GM10248 (cell line): Measurements from ENCODE around the gene CDK5RAP2.

ENCODE experiments used
- CTCF ChIA-PET: fragments of 300-600 bp; sonication (Branson Sonifier 250); formaldehyde crosslinking; extraction: SDS; loops from one replicate; lab custom pipeline; 2021; ENCODE audit warnings: antibody characterized with exemption; lab: Yijun Ruan, JAX
- POLR2A ChIA-PET: fragments of 350-650 bp; sonication (Branson Sonifier 250); formaldehyde crosslinking; extraction: SDS; loops from one replicate; lab custom pipeline; 2020; ENCODE audit warnings: antibody characterized with exemption; lab: Yijun Ruan, JAX
- DNase-seq: peaks from one replicate; pipeline ENCODE4 v3.0.0; 2012; ENCODE audit errors: extremely low spot score
- TF ChIP-seq, protein P1 (sequence below): IDR thresholded peaks from 2 replicates; pipeline ENCODE4 v1.5.1; 2012; ENCODE audit warnings: mild to moderate bottlenecking, low read depth; ENCODE audit errors: extremely low read depth, missing control alignments, control extremely low read depth

CDK5RAP2 gene

DNA sequence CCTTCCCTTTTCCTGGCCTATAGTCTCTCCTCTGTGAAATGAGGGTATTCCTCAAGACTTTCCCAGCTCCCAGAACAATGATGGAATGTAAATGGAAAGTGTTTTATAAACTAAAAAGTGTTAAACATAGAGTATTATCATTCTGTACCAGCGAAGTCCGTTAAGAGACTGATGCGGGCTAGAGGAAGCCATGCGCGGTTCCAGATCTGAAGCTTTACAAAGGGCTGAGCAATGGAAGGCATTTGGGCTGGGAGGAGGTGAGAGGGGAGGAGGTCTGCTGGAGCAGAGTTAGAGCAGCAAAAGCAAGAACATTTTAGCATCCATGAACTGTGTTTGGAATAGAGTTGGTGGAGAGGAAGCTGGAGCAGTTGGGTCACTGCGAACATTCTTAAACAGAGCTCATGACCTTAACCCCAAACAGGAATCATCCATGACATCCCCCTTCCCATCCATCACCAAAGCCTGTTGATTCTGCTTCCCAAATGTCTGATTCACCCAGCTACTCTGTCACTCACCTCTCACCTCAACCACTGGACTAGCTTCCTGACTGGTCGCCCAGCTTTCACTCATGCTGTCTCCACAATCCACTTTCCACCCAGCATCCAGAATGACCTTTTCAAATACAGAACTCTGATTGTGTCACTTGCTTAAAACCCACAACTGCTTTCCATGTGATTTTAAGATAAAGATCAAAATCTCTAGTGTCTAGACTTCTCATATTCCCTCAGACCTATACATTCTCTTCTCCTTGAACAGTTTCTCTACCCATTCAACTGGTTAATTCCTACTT, 37.1 kb downstream of the CDK5RAP2 start:
- TF ChIP-seq, protein P1, sequence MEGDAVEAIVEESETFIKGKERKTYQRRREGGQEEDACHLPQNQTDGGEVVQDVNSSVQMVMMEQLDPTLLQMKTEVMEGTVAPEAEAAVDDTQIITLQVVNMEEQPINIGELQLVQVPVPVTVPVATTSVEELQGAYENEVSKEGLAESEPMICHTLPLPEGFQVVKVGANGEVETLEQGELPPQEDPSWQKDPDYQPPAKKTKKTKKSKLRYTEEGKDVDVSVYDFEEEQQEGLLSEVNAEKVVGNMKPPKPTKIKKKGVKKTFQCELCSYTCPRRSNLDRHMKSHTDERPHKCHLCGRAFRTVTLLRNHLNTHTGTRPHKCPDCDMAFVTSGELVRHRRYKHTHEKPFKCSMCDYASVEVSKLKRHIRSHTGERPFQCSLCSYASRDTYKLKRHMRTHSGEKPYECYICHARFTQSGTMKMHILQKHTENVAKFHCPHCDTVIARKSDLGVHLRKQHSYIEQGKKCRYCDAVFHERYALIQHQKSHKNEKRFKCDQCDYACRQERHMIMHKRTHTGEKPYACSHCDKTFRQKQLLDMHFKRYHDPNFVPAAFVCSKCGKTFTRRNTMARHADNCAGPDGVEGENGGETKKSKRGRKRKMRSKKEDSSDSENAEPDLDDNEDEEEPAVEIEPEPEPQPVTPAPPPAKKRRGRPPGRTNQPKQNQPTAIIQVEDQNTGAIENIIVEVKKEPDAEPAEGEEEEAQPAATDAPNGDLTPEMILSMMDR: no peak
- no peak for DNase-seq
- ChIA-PET CTCF (interaction anchor here (1.1 to 2.2 kb wide), 6 partner anchors 9 to 66 kb away, joined by 3 to 7 read pairs (median 4); no protein-coding TSS in a partner anchor), POLR2A (no interaction called here)

DNA sequence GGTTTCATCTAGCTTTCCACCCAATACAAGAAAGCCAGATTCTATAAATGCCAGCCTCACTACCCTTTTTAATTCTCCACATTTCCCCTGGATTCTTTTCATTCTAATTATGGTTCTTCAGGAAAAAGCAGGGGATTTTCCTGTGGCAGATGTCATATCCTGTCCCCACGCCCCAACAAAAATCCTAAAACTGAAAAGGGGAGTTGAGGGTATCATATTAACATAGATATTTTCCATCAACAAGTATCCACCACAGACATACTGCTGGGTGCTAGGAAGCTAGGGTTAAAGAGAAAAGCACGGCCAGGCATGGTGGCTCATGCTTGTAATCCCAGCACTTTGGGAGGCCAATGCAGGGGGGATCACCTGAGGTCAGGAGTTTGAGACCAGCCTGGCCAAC, 38.0 kb downstream of the CDK5RAP2 start:
- TF ChIP-seq, protein P1: no peak
- ChIA-PET CTCF (interaction anchor here (0.9 to 1.1 kb wide), 2 partner anchors 10 to 13 kb away, joined by 3 read pairs; no protein-coding TSS in a partner anchor), POLR2A (no interaction called here)
- DNase-seq: no peak

DNA sequence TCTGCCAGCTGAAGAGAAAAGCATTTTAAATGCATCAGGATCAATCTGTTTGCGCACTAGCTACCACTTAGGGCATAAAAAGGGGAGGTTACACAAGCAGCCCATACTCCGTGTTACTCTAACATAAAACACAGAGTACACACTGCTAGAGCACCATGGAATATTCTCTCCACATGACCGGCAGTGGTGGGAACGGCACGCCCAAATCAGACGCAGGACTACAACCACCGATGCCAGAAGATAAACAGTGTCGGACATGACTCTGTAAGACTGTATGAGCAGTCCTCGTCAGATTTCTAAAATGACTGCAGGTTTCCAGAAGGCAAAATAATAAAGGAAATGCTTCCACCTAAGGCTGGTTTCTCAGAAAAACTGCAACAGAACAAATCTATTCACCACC, 40.0 kb downstream of the CDK5RAP2 start:
- TF ChIP-seq, protein P1: no peak
- DNase-seq: no peak
- ChIA-PET POLR2A (no interaction called here), CTCF (interaction anchor here (0.9 to 1.1 kb wide), 2 partner anchors 27 to 114 kb away, joined by 3 to 4 read pairs; no protein-coding TSS in a partner anchor)

DNA sequence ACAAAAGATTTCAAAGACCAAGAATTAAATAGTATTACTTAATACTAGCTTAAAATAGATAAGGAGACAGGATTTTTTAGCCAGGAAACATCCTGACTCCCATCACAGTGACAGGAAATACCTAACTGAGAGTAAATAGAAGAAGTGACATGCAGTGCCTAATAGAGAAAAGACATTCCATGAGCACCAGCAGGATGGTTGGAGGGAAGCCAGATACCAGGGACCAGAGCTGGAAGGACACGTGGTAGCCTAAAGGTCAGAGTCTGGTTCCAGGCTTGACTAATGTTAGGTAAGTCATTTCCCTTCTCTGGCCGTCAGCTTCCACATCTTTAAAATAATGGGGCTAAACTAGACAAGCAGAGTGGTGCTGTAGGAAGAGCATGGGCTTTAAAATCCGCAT, 41.6 kb downstream of the CDK5RAP2 start:
- TF ChIP-seq, protein P1: no peak
- ChIA-PET CTCF (interaction anchor here (1.0 to 2.9 kb wide), 5 partner anchors 11 to 54 kb away, joined by 3 to 9 read pairs (median 4); no protein-coding TSS in a partner anchor), POLR2A (no interaction called here)
- no peak for DNase-seq

DNA sequence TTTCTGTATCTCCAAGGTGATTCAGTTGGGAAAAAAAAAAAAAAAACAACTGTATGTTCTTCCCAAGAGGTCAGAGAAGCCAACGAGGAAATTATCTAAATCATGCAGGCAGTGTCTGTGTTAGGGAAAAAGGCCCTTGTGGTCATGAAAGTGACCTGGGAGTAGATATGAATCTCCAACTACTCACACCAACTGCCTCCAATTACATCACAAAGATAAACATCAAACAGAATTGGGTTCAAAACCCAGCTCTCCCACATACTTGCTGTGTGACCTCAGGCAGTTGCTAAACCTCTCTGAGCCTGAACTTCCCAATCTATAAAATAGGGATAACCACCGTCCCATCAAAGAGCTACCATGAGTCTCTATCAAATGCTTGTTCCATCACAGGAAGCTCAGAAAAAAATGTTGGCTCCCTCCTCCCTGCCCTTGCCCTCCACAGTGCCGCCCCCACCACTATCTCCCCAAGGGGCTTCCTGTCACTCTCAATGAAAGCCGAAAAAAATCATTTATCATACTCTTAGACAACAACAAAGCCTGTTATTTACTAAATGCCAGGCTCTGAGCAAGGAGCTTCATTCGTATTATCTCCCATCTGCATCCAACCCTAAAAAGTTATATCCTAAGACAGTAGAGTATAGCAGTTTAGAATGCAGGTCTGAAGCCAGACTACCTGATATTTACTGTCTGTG, 42.9 kb downstream of the CDK5RAP2 start:
- TF ChIP-seq, protein P1: no peak
- DNase-seq: no peak
- CTCF ChIA-PET: interaction anchor here (0.7 to 2.9 kb wide), 5 partner anchors 8 to 83 kb away, joined by 3 to 9 read pairs (median 3); no protein-coding TSS in a partner anchor
- POLR2A ChIA-PET: no interaction called here

DNA sequence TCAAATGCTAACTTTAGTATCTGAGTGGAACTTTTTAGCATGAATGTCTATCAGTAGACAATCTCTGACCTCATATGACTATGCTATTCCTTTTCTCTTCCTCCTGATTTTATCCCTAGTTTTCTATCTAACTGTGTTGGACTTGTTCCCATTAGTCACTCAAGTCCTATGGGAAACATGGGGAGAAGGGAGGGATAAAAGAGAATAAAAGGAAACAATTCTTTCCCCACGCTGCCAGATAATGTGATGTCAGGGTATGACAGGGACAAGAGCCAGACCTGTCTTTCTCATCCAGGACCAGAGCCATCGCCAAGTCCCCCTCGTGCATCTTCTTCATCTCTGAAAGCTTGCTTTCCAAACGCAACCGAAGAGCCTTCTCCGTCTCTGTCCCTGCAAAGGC, 43.9 kb downstream of the CDK5RAP2 start:
- POLR2A ChIA-PET: no interaction called here
- TF ChIP-seq, protein P1: no peak
- CTCF ChIA-PET: interaction anchor here (1.2 to 1.4 kb wide), 2 partner anchors 15 to 84 kb away, joined by 3 read pairs; no protein-coding TSS in a partner anchor

More for the DNA sequence above, 43.9 kb downstream of the CDK5RAP2 start:
- DNase-seq: no peak
